Measurements from ENCODE around the gene DISP2.

DISP2 gene

GRCh38 chr15:40322531-40323238 lies 35.3 kb upstream of the DISP2 start:
- no peak for TF ChIP-seq EZH2phosphoT487 (conservative IDR thresholded peaks at IDR 0.05; ENCODE audit: low read length)
- TF ChIP-seq CTCF (IDR thresholded peaks at IDR 0.05; ENCODE audit: insufficient read depth, low read length, poor library complexity, severe bottlenecking), result no peak
- Histone ChIP-seq H3K4me2 (ENCODE audit: low read depth, low read length, poor library complexity, severe bottlenecking) (peak overlapping the region; percentile 50), H3K79me2 (ENCODE audit: insufficient read depth, low read length) (no peaks in the 10 kb centered on the region), H3F3A (ENCODE audit: insufficient read depth) (no peaks in the 10 kb centered on the region), H3K9ac (ENCODE audit: low read length) (no peak overlapping the region), H3K9me2 (replicated peaks; ENCODE audit: insufficient read depth, low read length) (no peaks in the 10 kb centered on the region), H2AFZ (ENCODE audit: low read depth, low read length, severe bottlenecking) (no peak overlapping the region), H3K27me3 (ENCODE audit: low read length) (no peaks in the 10 kb centered on the region), H3K4me3 (ENCODE audit: insufficient read depth, low read length, poor library complexity, severe bottlenecking) (peak overlapping the region; percentile 35), H3K27ac (ENCODE audit: low read depth, low read length) (no peak overlapping the region), H3K9me3 (ENCODE audit: insufficient read depth, low read length) (no peaks in the 10 kb centered on the region), H3K36me3 (ENCODE audit: low read length) (no peaks in the 10 kb centered on the region), H4K20me1 (ENCODE audit: low read depth, low read length) (no peaks in the 10 kb centered on the region)

- H3F3A ChIP-seq (ENCODE audit: insufficient read depth), result no peaks in the 10 kb centered on the region
- H3K27me3 ChIP-seq (ENCODE audit: low read length), result no peaks in the 10 kb centered on the region
- no peaks in the 10 kb centered on the region for H3K9me2 ChIP-seq (replicated peaks; ENCODE audit: insufficient read depth, low read length)
- H3K79me2 ChIP-seq (ENCODE audit: insufficient read depth, low read length), result no peaks in the 10 kb centered on the region
- peak within 1 kb of the TSS; percentile 52 for H3K4me3 ChIP-seq (ENCODE audit: insufficient read depth, low read length, poor library complexity, severe bottlenecking)
- TF ChIP-seq CTCF (IDR thresholded peaks at IDR 0.05; ENCODE audit: insufficient read depth, low read length, poor library complexity, severe bottlenecking) (peak; percentile 28), EZH2phosphoT487 (conservative IDR thresholded peaks at IDR 0.05; ENCODE audit: low read length) (no peak)
- H3K36me3 ChIP-seq (ENCODE audit: low read length), result no peaks in the 10 kb centered on the region
- H4K20me1 ChIP-seq (ENCODE audit: low read depth, low read length), result no peaks in the 10 kb centered on the region
- peak within 1 kb of the TSS; percentile 46; the same call in 1 of the 2 replicates for H3K9ac ChIP-seq (ENCODE audit: low read length)
- no peaks in the 10 kb centered on the region for H3K9me3 ChIP-seq (ENCODE audit: insufficient read depth, low read length)
- peak within 1 kb of the TSS; percentile 24 for H2AFZ ChIP-seq (ENCODE audit: low read depth, low read length, severe bottlenecking)
- H3K4me2 ChIP-seq (ENCODE audit: low read depth, low read length, poor library complexity, severe bottlenecking), result peak within 1 kb of the TSS; percentile 52
- H3K27ac ChIP-seq (ENCODE audit: low read depth, low read length), result no peak within 1 kb of the TSS
These were observed 34.6 kb upstream of the DISP2 start, which contains the start of gene INAFM2 for GRCh38 chr15:40323239-40323952. Gene INAFM2 (plus strand): TSS chr15:40323692. CDS start chr15:40324056, 364 bp downstream.

DNA sequence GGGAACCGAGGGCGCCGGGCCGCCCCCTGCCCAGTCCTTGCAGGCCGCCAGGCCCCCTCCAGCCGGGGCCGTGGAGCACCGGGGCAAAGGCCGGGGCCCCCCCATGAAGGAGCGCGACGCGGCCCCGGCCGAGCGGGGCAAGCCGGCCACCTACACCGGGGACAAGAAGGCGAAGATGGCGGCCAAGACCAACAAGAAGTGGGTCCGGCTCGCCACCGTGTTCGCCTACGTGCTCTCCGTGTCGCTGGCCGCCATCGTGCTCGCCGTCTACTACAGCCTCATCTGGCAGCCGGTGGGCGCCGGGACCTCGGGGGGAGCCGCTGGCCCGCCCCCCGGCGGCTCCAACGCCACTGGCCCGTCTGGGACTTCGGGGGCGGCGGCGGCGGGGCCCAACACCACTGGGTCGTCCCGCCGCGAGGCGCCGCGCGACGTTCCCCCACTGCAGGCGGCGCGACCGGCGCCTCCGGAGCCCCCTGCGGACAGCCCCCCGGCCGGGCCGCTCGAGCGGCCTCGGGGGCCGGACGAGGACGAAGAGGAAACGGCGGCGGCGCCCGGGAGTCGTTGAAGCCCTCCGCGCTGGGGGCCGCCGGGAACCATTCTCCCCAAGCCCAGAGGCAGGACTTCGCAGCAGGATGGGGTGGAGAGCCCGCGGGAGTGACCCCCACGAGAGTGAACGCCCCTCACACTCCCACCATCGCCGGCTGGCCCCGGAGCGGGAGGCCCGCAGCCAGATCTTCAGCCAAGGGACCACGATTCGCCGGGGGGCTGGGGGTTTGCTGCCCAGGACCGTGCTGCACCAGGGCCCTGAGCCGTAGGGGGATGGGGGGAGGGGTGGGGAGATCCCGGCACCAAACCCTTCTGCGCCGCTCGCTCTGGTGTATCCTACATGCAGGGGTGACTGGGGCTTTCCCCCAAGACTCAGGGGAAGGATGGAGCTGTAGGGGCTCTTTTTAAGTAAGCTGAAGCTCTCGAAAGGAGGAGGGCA lies 33.8 kb upstream of the DISP2 start:
- no peaks in the 10 kb centered on the region for H3K27me3 ChIP-seq (ENCODE audit: low read length)
- H3K4me2 ChIP-seq (ENCODE audit: low read depth, low read length, poor library complexity, severe bottlenecking), result peak overlapping the region; percentile 52
- no peaks in the 10 kb centered on the region for H3K36me3 ChIP-seq (ENCODE audit: low read length)
- H2AFZ ChIP-seq (ENCODE audit: low read depth, low read length, severe bottlenecking), result peak overlapping the region; percentile 24
- H4K20me1 ChIP-seq (ENCODE audit: low read depth, low read length), result no peaks in the 10 kb centered on the region
- H3K27ac ChIP-seq (ENCODE audit: low read depth, low read length), result no peak overlapping the region
- H3F3A ChIP-seq (ENCODE audit: insufficient read depth), result no peaks in the 10 kb centered on the region
- no peaks in the 10 kb centered on the region for H3K9me3 ChIP-seq (ENCODE audit: insufficient read depth, low read length)
- TF ChIP-seq CTCF (IDR thresholded peaks at IDR 0.05; ENCODE audit: insufficient read depth, low read length, poor library complexity, severe bottlenecking), result no peak
- TF ChIP-seq EZH2phosphoT487 (conservative IDR thresholded peaks at IDR 0.05; ENCODE audit: low read length), result no peak
- H3K9me2 ChIP-seq (replicated peaks; ENCODE audit: insufficient read depth, low read length), result no peaks in the 10 kb centered on the region
- H3K79me2 ChIP-seq (ENCODE audit: insufficient read depth, low read length), result no peaks in the 10 kb centered on the region
- peak overlapping the region; percentile 46; the same call in 1 of the 2 replicates for H3K9ac ChIP-seq (ENCODE audit: low read length)
- H3K4me3 ChIP-seq (ENCODE audit: insufficient read depth, low read length, poor library complexity, severe bottlenecking), result peak overlapping the region; percentile 52
